IMR-90 (cell line): ENCODE data around the gene CDK6.

ENCODE experiments used
- BHLHE40 ChIP-seq: fragments of 150-350 bp; IDR thresholded peaks from 2 replicates; pipeline ENCODE4 v1.6.1; 2016; ENCODE audit warnings: mild to moderate bottlenecking, low read depth, low read length
- CHD1 ChIP-seq: IDR thresholded peaks from 2 replicates; pipeline ENCODE4 v1.6.1; 2012; ENCODE audit warnings: low read depth, low read length, improper control_type of control experiment
- FOS ChIP-seq: fragments of 150-350 bp; IDR thresholded peaks from 2 replicates; pipeline ENCODE4 v1.6.1; 2016; ENCODE audit warnings: low read depth, low read length
- MAFK ChIP-seq: IDR thresholded peaks from 2 replicates; pipeline ENCODE4 v1.6.1; 2012; ENCODE audit warnings: low read depth, low read length, improper control_type of control experiment
- MXI1 ChIP-seq: IDR thresholded peaks from 2 replicates; pipeline ENCODE4 v1.6.1; 2012; ENCODE audit warnings: low read depth, mild to moderate bottlenecking, low read length, moderate library complexity, borderline replicate concordance
- NFE2L2 ChIP-seq: fragments of 150-350 bp; IDR thresholded peaks from 2 replicates; pipeline ENCODE4 v1.6.1; 2016; ENCODE audit warnings: low read depth, mild to moderate bottlenecking, low read length
- POLR2A ChIP-seq: IDR thresholded peaks from 2 replicates; pipeline ENCODE4 v1.6.1; 2012; ENCODE audit warnings: mild to moderate bottlenecking, low read depth, low read length
- RAD21 ChIP-seq: IDR thresholded peaks from 2 replicates; pipeline ENCODE4 v1.6.1; 2012; ENCODE audit warnings: low read length, improper control_type of control experiment
- RCOR1 ChIP-seq: IDR thresholded peaks from 2 replicates; pipeline ENCODE4 v1.6.1; 2012; ENCODE audit warnings: mild to moderate bottlenecking, low read length, improper control_type of control experiment; ENCODE audit not compliant: insufficient replicate concordance
- RFX5 ChIP-seq: IDR thresholded peaks from 2 replicates; pipeline ENCODE4 v1.8.0; 2012; ENCODE audit warnings: low read depth, mild to moderate bottlenecking, low read length, moderate library complexity
- SMC3 ChIP-seq: fragments of 150-350 bp; IDR thresholded peaks from 2 replicates; pipeline ENCODE4 v1.6.1; 2016; ENCODE audit warnings: low read depth, mild to moderate bottlenecking, antibody characterized with exemption, low read length, moderate library complexity
- TF ChIP-seq, protein P1 (sequence below): fragments of 150-350 bp; IDR thresholded peaks from 2 replicates; pipeline ENCODE4 v1.6.1; 2017; ENCODE audit warnings: mild to moderate bottlenecking, antibody characterized with exemption, low read length, low read depth
- TF ChIP-seq, protein P2 (sequence below): conservative IDR thresholded peaks from 2 replicates; pipeline ENCODE4 v1.5.1; 2012; ENCODE audit warnings: mild to moderate bottlenecking, low read depth, low read length, improper control_type of control experiment
- TF ChIP-seq, protein P3 (sequence below): fragments of 150-350 bp; IDR thresholded peaks from 2 replicates; pipeline ENCODE4 v1.6.1; 2016; ENCODE audit warnings: low read depth, mild to moderate bottlenecking, low read length, moderate library complexity, borderline replicate concordance

DNA sequence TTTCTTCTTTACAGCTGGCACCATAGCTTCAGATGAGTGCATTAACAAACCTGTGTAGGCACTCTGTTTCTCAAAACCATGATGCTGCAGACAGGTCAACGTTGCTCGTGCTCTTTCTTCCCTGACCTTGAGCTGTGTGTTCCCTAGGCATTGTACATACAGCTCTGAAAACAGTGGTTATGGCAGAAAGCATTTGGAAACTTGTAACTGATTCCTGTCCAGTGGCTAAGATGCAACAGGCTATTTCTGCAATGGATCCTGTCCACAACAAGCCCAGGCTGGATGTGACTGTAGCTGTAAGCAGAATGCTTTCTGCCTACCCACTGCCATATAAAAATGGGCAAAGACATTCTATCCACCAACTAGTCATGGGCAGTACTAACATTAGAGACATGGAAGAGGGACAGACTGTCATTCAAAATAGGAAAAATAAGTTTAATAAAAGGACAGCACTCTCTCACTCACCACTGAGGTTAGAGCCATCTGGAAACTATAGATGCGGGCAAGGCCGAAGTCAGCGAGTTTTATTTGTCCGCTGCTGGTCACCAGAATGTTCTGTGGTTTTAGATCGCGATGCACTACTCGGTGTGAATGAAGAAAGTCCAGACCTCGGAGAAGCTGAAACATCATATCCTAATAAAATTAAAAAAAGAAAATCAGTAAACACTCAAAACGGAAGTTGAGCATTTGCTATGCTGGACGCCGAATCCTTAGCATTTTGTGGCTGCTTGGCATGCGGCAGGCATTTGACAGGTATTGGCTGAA, 111.0 kb downstream of the CDK6 start:
- TF ChIP-seq, protein P1, sequence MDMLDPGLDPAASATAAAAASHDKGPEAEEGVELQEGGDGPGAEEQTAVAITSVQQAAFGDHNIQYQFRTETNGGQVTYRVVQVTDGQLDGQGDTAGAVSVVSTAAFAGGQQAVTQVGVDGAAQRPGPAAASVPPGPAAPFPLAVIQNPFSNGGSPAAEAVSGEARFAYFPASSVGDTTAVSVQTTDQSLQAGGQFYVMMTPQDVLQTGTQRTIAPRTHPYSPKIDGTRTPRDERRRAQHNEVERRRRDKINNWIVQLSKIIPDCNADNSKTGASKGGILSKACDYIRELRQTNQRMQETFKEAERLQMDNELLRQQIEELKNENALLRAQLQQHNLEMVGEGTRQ: no peak
- TF ChIP-seq BHLHE40 (no peak), POLR2A (no peak), MAFK (no peak), RCOR1 (no peak), MXI1 (no peak), RFX5 (no peak), RAD21 (no peak), SMC3 (no peak), FOS (no peak), CHD1 (no peak), NFE2L2 (no peak)
- TF ChIP-seq, protein P2, sequence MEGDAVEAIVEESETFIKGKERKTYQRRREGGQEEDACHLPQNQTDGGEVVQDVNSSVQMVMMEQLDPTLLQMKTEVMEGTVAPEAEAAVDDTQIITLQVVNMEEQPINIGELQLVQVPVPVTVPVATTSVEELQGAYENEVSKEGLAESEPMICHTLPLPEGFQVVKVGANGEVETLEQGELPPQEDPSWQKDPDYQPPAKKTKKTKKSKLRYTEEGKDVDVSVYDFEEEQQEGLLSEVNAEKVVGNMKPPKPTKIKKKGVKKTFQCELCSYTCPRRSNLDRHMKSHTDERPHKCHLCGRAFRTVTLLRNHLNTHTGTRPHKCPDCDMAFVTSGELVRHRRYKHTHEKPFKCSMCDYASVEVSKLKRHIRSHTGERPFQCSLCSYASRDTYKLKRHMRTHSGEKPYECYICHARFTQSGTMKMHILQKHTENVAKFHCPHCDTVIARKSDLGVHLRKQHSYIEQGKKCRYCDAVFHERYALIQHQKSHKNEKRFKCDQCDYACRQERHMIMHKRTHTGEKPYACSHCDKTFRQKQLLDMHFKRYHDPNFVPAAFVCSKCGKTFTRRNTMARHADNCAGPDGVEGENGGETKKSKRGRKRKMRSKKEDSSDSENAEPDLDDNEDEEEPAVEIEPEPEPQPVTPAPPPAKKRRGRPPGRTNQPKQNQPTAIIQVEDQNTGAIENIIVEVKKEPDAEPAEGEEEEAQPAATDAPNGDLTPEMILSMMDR: no peak
- TF ChIP-seq, protein P3, sequence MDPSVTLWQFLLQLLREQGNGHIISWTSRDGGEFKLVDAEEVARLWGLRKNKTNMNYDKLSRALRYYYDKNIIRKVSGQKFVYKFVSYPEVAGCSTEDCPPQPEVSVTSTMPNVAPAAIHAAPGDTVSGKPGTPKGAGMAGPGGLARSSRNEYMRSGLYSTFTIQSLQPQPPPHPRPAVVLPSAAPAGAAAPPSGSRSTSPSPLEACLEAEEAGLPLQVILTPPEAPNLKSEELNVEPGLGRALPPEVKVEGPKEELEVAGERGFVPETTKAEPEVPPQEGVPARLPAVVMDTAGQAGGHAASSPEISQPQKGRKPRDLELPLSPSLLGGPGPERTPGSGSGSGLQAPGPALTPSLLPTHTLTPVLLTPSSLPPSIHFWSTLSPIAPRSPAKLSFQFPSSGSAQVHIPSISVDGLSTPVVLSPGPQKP: no peak
